Measurements from ENCODE around the gene LRFN2. TPM values are rescaled to one million over a fixed set of nuclear protein-coding genes. Genes with fewer than 3 reads are reported as not detected.

The LRFN2 gene
- total and polyA plus RNA-seq, 4 donors, result under 0.01 to 0.01 TPM; not detected in 2

DNA sequence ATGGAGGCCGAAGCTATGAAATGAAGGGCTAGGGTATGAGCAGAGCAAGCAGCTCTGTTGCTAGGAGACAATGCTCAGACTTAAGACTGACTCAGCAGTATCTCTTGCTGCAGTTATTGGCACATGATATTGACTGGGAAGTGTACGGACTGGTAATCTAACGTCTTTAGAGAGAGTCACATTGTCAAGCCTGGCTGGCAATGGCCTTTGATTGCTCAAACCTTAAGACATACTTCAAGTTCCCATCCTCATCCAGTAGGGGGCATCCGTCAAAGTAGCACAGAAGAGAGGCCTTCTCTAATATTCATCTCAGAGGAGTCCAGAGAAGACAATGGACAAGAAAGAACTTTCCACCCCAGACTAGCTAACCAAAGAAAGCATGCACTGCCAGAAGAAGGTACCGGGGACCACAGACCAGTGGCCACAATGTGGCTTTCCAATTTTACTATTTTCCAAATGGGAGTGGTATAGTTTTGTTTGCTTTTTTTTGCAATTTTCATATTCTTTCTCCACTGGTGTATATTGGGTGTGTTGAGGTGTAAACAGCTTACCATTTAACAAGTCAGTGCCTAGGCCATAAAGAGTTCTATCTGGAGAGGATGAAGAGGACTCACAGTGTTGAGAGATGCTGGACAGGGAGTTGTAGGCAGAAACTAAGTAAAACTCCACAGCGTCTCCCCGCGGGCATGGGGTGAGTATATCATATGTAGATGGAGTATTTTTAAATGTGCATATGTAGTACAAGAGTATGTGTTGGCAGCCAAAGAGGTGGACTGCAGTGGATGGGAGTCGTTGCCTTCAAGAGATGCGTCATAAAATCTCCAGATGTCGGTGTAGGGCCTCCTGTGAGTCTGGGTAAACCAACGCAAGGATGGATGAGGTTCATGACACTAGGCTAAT lies 36.7 kb downstream of the LRFN2 start:
- Histone ChIP-seq H3K9ac (ENCODE audit: low read depth in 1 of 2, low read length in 2 of 2) (no peak overlapping the region), H3K4me3 (ENCODE audit: low read depth in 1 of 3, low read length in 3 of 3) (no peak overlapping the region), H3K27me3 (ENCODE audit: control insufficient read depth in 4 of 4, insufficient read depth in 4 of 4, low read length in 3 of 4) (no peaks in the 10 kb centered on the region), H3K9me3 (ENCODE audit: control insufficient read depth in 4 of 4, low read length in 3 of 4) (no peaks in the 10 kb centered on the region), H3K27ac (ENCODE audit: low read depth in 1 of 2, low read length in 2 of 2) (no peak overlapping the region), H3K36me3 (ENCODE audit: control insufficient read depth in 4 of 4, insufficient read depth in 3 of 4, low read depth in 1 of 4, low read length in 3 of 4) (no peaks in the 10 kb centered on the region), H3K4me1 (ENCODE audit: control insufficient read depth in 4 of 4, insufficient read depth in 4 of 4, low read length in 3 of 4) (no peaks in the 10 kb centered on the region)
- DNase-seq (ENCODE audit: low spot score), result no peak
- no peak for TF ChIP-seq EGR1 (IDR thresholded peaks at IDR 0.05; ENCODE audit: low read depth in 2 of 2)
- TF ChIP-seq, protein P1, sequence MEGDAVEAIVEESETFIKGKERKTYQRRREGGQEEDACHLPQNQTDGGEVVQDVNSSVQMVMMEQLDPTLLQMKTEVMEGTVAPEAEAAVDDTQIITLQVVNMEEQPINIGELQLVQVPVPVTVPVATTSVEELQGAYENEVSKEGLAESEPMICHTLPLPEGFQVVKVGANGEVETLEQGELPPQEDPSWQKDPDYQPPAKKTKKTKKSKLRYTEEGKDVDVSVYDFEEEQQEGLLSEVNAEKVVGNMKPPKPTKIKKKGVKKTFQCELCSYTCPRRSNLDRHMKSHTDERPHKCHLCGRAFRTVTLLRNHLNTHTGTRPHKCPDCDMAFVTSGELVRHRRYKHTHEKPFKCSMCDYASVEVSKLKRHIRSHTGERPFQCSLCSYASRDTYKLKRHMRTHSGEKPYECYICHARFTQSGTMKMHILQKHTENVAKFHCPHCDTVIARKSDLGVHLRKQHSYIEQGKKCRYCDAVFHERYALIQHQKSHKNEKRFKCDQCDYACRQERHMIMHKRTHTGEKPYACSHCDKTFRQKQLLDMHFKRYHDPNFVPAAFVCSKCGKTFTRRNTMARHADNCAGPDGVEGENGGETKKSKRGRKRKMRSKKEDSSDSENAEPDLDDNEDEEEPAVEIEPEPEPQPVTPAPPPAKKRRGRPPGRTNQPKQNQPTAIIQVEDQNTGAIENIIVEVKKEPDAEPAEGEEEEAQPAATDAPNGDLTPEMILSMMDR (IDR thresholded peaks at IDR 0.05; ENCODE audit: low read depth, low read length, missing input control), result peak; percentile 35
- peak; percentile 43 to 69 for TF ChIP-seq RAD21 (IDR thresholded peaks at IDR 0.05)
- WGBS, result 86% methylated on average over 12 of the region's 12 CpGs

DNA sequence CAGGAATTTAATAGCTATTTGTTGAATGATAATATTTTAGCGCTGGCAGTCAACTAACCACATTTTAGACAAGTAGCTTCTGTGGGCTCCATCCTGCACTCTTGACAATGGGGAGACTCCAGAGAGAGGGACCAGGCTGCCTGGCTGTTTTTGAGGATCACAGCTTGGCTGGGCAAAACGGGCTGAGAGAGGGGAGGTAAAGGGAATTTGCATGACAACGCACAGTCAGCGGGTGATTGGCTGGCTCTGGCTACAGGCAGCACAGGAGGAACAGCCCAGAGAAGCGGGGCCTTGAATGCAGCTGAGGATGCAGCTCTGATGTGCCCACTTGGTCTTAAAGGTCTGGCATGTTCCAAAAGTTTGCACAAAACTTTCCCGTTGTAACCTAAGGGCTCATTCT lies 41.2 kb downstream of the LRFN2 start:
- Histone ChIP-seq H3K27me3 (ENCODE audit: control insufficient read depth in 4 of 4, insufficient read depth in 4 of 4, low read length in 3 of 4) (no peaks in the 10 kb centered on the region), H3K4me3 (ENCODE audit: low read depth in 1 of 3, low read length in 3 of 3) (no peak overlapping the region), H3K27ac (ENCODE audit: low read depth in 1 of 2, low read length in 2 of 2) (no peak overlapping the region), H3K9ac (ENCODE audit: low read depth in 1 of 2, low read length in 2 of 2) (no peak overlapping the region), H3K9me3 (ENCODE audit: control insufficient read depth in 4 of 4, low read length in 3 of 4) (no peaks in the 10 kb centered on the region), H3K4me1 (ENCODE audit: control insufficient read depth in 4 of 4, insufficient read depth in 4 of 4, low read length in 3 of 4) (no peaks in the 10 kb centered on the region), H3K36me3 (ENCODE audit: control insufficient read depth in 4 of 4, insufficient read depth in 3 of 4, low read depth in 1 of 4, low read length in 3 of 4) (no peaks in the 10 kb centered on the region)
- TF ChIP-seq ATF3 (IDR thresholded peaks at IDR 0.05), result no peak
- TF ChIP-seq YY1 (IDR thresholded peaks at IDR 0.05), result no peak
- TF ChIP-seq NR2F2 (IDR thresholded peaks at IDR 0.05), result no peak
- TF ChIP-seq, protein P1 (IDR thresholded peaks at IDR 0.05; ENCODE audit: low read depth, low read length, missing input control), result no peak
- TF ChIP-seq ZBTB33 (IDR thresholded peaks at IDR 0.05), result no peak
- no peak for TF ChIP-seq FOXA2 (IDR thresholded peaks at IDR 0.05)
- TF ChIP-seq REST (IDR thresholded peaks at IDR 0.05), result no peak
- no peak for TF ChIP-seq RXRA (IDR thresholded peaks at IDR 0.05)
- TF ChIP-seq SP1 (IDR thresholded peaks at IDR 0.05), result no peak
- TF ChIP-seq HNF4G (IDR thresholded peaks at IDR 0.05), result no peak
- no peak for TF ChIP-seq HNF4A (conservative IDR thresholded peaks at IDR 0.05)
- TF ChIP-seq RAD21 (IDR thresholded peaks at IDR 0.05), result no peak
- TF ChIP-seq GABPA (IDR thresholded peaks at IDR 0.05 in 1 of 2, conservative IDR thresholded peaks at IDR 0.05 in 1 of 2), result no peak
- TF ChIP-seq JUND (IDR thresholded peaks at IDR 0.05), result no peak
- TF ChIP-seq FOXA1 (IDR thresholded peaks at IDR 0.05), result no peak
- TF ChIP-seq MAX (IDR thresholded peaks at IDR 0.05), result no peak
- TF ChIP-seq TAF1 (conservative IDR thresholded peaks at IDR 0.05), result no peak
- TF ChIP-seq EGR1 (IDR thresholded peaks at IDR 0.05; ENCODE audit: low read depth in 2 of 2), result no peak
- 73% methylated on average over 6 of the region's 6 CpGs for WGBS
- no peak for DNase-seq (ENCODE audit: low spot score)
